ENCODE data around the gene JHY.

DNA sequence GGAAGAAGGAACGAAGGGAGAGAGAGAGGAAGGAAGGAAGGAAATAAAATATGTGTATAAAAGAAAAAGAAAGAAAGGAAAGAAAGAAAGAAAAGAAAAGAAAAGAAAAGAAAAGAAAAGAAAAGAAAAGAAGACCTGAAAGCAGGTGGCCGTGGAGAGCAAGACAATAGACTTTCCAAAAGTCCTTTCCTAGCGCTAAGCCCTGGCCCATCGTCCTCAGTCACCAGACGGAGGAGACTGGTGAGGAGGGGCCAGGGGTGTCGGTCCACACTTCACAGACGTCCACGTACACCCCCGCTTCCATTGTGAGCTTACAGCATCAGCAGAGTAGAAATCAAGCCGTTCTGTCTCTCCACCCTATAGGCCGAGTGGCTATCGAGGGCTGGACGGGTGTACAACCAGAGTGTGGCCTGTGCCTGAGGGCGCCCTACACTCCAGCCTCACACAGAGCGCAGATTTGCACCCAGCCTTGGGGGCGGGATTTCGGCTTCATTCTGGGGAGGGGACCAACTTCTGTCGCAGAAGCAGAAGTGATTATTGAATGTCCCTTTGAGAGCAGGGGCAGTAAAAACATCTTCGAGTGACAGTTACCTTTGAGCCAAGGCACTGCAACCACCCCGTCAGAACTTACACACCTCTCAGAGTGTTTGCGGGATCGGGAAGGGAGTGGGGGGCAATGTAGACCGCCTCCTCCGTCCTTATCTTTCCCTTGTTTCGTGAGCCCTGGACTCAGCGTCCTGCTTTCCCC, 101.1 kb downstream of the JHY start:
- TF ChIP-seq, protein P1, sequence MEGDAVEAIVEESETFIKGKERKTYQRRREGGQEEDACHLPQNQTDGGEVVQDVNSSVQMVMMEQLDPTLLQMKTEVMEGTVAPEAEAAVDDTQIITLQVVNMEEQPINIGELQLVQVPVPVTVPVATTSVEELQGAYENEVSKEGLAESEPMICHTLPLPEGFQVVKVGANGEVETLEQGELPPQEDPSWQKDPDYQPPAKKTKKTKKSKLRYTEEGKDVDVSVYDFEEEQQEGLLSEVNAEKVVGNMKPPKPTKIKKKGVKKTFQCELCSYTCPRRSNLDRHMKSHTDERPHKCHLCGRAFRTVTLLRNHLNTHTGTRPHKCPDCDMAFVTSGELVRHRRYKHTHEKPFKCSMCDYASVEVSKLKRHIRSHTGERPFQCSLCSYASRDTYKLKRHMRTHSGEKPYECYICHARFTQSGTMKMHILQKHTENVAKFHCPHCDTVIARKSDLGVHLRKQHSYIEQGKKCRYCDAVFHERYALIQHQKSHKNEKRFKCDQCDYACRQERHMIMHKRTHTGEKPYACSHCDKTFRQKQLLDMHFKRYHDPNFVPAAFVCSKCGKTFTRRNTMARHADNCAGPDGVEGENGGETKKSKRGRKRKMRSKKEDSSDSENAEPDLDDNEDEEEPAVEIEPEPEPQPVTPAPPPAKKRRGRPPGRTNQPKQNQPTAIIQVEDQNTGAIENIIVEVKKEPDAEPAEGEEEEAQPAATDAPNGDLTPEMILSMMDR (IDR thresholded peaks at IDR 0.05): no peak
- no peak for TF ChIP-seq POLR2A (IDR thresholded peaks at IDR 0.05)

All from testis (tissue), 2 donors.